Heart left ventricle (tissue), 16 donors: Measurements from ENCODE around the gene PSMG3. TPM values are rescaled to one million over a fixed set of nuclear protein-coding genes. Genes with fewer than 3 reads are reported as not detected.

Experiments
- ATAC-seq, 4 donors: fragments of 200-7000 bp; cut with Tn5 transposase; one replicate each; pipeline ENCODE4 v1.9.1; 2020 to 2022; ENCODE audit warnings: moderate library complexity in 4 of 4, mild to moderate bottlenecking in 3 of 4, moderate number of reproducible peaks in 1 of 4
- DNase-seq, 5 donors: peaks; one replicate each; pipeline ENCODE4 v3.0.0-alpha.2; 2020
- H3K27ac ChIP-seq, 12 donors: fragments of 200-600 bp; sonication (generic) in 4 of 12; one replicate each; pipeline versions ENCODE4 v1.5.0 to v1.8.0; 2016 to 2022; ENCODE audit warnings: mild to moderate bottlenecking in 2 of 12
- H3K27me3 ChIP-seq, 9 donors: fragments of 200-600 bp; sonication (generic) in 2 of 9; one replicate each; pipeline versions ENCODE4 v1.5.1 to v1.8.0; 2016 to 2022; ENCODE audit warnings: mild to moderate bottlenecking in 3 of 9
- H3K36me3 ChIP-seq, 9 donors: fragments of 200-600 bp; sonication (generic) in 2 of 9; one replicate each; pipeline versions ENCODE4 v1.5.0 to v1.8.0; 2018 to 2022; ENCODE audit warnings: mild to moderate bottlenecking in 2 of 9
- H3K4me1 ChIP-seq, 12 donors: fragments of 200-600 bp; sonication (generic) in 4 of 12; one replicate each; pipeline versions ENCODE4 v1.5.0 to v1.8.0; 2016 to 2022; ENCODE audit warnings: mild to moderate bottlenecking in 3 of 12
- H3K4me3 ChIP-seq, 12 donors: fragments of 200-600 bp; sonication (generic) in 4 of 12; one replicate each; pipeline versions ENCODE4 v1.5.0 to v1.8.0; 2017 to 2022; ENCODE audit warnings: mild to moderate bottlenecking in 9 of 12, moderate library complexity in 4 of 12
- H3K9me3 ChIP-seq, 12 donors: fragments of 200-600 bp; sonication (generic) in 4 of 12; one replicate each; pipeline versions ENCODE4 v1.5.0 to v1.8.0; 2016 to 2022; ENCODE audit warnings: mild to moderate bottlenecking in 1 of 12
- POLR2A ChIP-seq, 2 donors: fragments of 450-650 bp; IDR thresholded peaks; one replicate each; pipeline ENCODE4 v1.6.1; 2017; ENCODE audit warnings: antibody characterized with exemption in 2 of 2, mild to moderate bottlenecking in 2 of 2, moderate library complexity in 2 of 2
- WGBS, 4 donors: extraction: QIAGEN DNeasy Blood & Tissue Kit in 2 of 4; methylation state at CpG; one replicate each; pipeline versions ENCODE4 v1.1.5 to v1.1.7; 2013 to 2018; 5-methylcytosine and 5-hydroxymethylcytosine counted together
- intact Hi-C, 10 donors: fragments of 100-400 bp; cut with DNase I; formaldehyde crosslinking; loops; one replicate each; pipeline versions ENCODE4 v1.11.1 to v1.14.2; 2022
- long read RNA-seq, 3 donors: library from polyadenylated mRNA; unstranded; transcript quantifications; one replicate each; pipeline ENCODE4 v2.0.0, GENCODE V29; 2020 to 2021
- polyA plus RNA-seq, 2 donors: library from polyadenylated mRNA; stranded (reverse); fragments of 200-250 nt; gene quantifications; one replicate each; pipeline ENCODE4 v1.2.3, GENCODE V29; 2013
- total RNA-seq, 9 donors: library from RNA; depleted of rRNA in 2 of 9; stranded (reverse); fragments of >200 nt in 2 of 9; fragmentation: NEBNext Ultra II Directional in 3 of 9; extraction: Animal tissue kit (Norgen Biotek cat#: 25700) in 3 of 9; gene quantifications; one replicate each; pipeline versions ENCODE4 v1.1.0 to v1.2.4, GENCODE V29; 2016 to 2023
- TF ChIP-seq, protein P1 (sequence below), 12 donors: fragments of 200-600 bp; sonication (generic) in 4 of 12; IDR thresholded peaks; one replicate each; pipeline versions ENCODE4 v1.5.0 to v1.8.0; 2018 to 2022; ENCODE audit warnings: antibody characterized with exemption in 12 of 12, mild to moderate bottlenecking in 5 of 12
- donor health status: ischemic (EF 13 %, LVEDD 7.1; RV severe dilation, severe dysfunction).
- donor health status: healthy with polysubstance abuse.
- donor health status: DM: no; HTN: yes; CAD: no.
- donor health status: DM: no; HTN: no; CAD: no.
- donor health status: ischemic (EF 25% LVEDD 6.9; RV normal size, moderate dysfunction).
- donor health status: ischemic (EF 25% LVEDD 5.7; RV mildly dilated, moderate dysfunction).
- donor health status: healthy.
- donor health status: DM: yes; HTN: yes; CAD: no.
- donor health status: ischemic (EF 35%, LVEDD 5.7; RV mildly dilated, moderate dysfunction).
- donor health status: nonischemic (EF 11% LVEDD 7.7; RV severe dilation, severe dysfunction).
- donor health status: DM: yes; HTN: yes; CAD: no.
- donor health status: PGD.
- donor health status: ischemic (EF 29% LVEDD 5.4; RV normal size, mild dysfunction).
- donor health status: nonischemic (EF 23%, LVEDD 6.1; RV moderate dilation, normal function).

PSMG3 gene, protein sequence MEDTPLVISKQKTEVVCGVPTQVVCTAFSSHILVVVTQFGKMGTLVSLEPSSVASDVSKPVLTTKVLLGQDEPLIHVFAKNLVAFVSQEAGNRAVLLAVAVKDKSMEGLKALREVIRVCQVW
- 10 to 100 TPM in 8 of 9 donors, 1 to 10 TPM in 1; 7.3 to 27.6 (median 13.3) TPM for total RNA-seq
- 10 to 100 TPM; 34.3 to 36.5 TPM for polyA plus RNA-seq
- long read RNA-seq, donor 1, transcript PSMG3-202 (2 exons, 1,391 nt): major isoform, 8 of 17 reads
- long read RNA-seq, donor 1, partial matches to known transcripts: 0 of 17 reads
- long read RNA-seq, donor 1, other reads (novel, unspliced or antisense): 7 of 17 reads
- long read RNA-seq, donor 2, partial matches to known transcripts: 0 of 7 reads
- long read RNA-seq, donor 2, other reads (novel, unspliced or antisense): 2 of 7 reads
- long read RNA-seq, donor 3, partial matches to known transcripts: 0 of 11 reads
- long read RNA-seq, donor 3, other reads (novel, unspliced or antisense): 3 of 11 reads

DNA sequence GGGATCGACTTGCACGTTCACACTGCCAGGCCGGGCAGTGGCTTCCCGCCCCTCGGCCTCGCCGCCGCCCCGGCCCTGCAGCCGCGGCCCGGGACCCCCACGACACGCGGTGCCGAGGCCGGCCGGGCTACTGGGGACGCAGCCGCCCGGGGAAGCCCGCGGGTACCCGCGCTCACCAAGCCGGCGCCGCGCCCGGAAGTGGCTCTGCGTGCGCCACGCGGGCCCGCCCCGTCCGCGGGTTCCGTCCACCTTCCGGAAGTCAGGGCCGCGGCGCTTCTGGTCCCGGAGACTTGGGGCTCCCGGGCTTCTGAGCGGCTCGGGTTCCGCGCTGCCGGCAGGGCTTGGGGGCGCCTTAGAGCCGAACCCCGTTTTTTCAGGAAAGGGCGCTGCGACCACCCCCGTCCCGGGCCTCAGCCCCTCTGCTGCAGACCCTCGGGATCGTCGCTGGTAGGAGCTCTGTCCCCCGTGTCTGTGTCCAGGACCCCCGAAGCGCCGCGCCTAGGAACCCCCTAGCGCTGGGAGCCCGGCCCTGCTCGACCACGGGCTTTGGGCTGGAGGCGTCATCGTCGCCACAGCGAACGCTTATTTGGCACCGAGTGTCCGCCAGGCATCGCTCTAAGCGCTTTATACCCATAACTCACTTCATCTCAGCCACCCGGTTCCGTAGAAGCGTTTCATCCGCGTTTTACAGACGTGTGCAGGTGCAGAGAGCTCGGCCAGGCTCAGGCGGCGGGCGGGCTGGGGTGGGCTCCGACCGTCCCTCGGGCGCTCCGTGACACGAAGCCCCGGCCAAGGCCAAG lies at the start of gene PSMG3:
Gene PSMG3 (minus strand): TSS at position 200 of the 800 bp plus-strand sequence. CDS start 693 bp downstream, outside the sequence.
- intact Hi-C loops: loop anchor here in 6 of 10 donors (2.0 to 10.0 kb wide), 8 partner anchors 38 to 782 kb away; partner anchors contain the start of genes MAFK (in 2 of the 6), EIF3B (in 1 of the 6) and INTS1 (in 1 of the 6)
- ATAC-seq (peak; percentile 92 to 98 (median 96)), DNase-seq (peak; percentile 92 to 96 (median 93))
- Histone ChIP-seq H3K36me3 (peaks cover 0 to 29% (median 22%) of the 10 kb centered on the region in 9 donors), H3K4me1 (peaks cover 3 to 42% (median 26%) of the 10 kb centered on the region in 12 donors), H3K9me3 (no peaks in the 10 kb centered on the region), H3K27ac (peak within 1 kb of the TSS; percentile 82 to 99 (median 94)), H3K4me3 (peak within 1 kb of the TSS; percentile 49 to 98 (median 81)), H3K27me3 (no peaks in the 10 kb centered on the region)
- WGBS, 4 donors: 0% methylated on average over 41 to 95 of the region's 95 CpGs
- TF ChIP-seq POLR2A (IDR thresholded peaks at IDR 0.05): peak in 1 of 2 donors; percentile 81
- TF ChIP-seq, protein P1, sequence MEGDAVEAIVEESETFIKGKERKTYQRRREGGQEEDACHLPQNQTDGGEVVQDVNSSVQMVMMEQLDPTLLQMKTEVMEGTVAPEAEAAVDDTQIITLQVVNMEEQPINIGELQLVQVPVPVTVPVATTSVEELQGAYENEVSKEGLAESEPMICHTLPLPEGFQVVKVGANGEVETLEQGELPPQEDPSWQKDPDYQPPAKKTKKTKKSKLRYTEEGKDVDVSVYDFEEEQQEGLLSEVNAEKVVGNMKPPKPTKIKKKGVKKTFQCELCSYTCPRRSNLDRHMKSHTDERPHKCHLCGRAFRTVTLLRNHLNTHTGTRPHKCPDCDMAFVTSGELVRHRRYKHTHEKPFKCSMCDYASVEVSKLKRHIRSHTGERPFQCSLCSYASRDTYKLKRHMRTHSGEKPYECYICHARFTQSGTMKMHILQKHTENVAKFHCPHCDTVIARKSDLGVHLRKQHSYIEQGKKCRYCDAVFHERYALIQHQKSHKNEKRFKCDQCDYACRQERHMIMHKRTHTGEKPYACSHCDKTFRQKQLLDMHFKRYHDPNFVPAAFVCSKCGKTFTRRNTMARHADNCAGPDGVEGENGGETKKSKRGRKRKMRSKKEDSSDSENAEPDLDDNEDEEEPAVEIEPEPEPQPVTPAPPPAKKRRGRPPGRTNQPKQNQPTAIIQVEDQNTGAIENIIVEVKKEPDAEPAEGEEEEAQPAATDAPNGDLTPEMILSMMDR (IDR thresholded peaks at IDR 0.05): peak in 8 of 12 donors; percentile 6 to 55 (median 30)

DNA sequence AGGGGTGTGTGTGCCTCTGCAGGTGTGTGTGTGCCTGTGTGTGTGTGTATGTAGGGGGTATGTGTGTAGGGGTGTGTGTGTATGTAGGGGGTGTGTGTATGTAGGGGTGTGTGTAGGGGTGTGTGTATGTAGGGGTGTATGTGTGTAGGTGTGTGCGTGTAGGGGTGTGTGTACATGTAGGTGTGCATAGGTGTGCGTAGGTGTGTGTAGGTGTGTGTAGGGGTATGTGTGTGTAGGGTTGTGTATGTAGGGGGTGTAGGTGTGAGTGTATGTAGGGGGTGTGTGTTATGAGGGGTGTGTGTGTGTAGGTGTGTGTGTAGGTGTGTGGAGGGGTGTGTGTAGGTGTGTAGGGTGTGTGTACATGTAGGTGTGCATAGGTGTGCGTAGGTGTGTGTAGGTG lies 48.6 kb upstream of the PSMG3 start:
- no peak for DNase-seq
- intact Hi-C loops: no loop called here
- TF ChIP-seq POLR2A (IDR thresholded peaks at IDR 0.05): no peak
- TF ChIP-seq, protein P1 (IDR thresholded peaks at IDR 0.05): no peak
- peak in 1 of 4 donors; percentile 37 for ATAC-seq
- no peaks in the 10 kb centered on the region for H3K27me3 ChIP-seq
- 81 to 96% (median 89%) methylated on average over 3 of the region's 3 CpGs for WGBS, 4 donors
- H3K9me3 ChIP-seq: no peaks in the 10 kb centered on the region
- no peaks in the 10 kb centered on the region for H3K4me1 ChIP-seq
- H3K36me3 ChIP-seq: no peaks in the 10 kb centered on the region
- no peak overlapping the region for H3K4me3 ChIP-seq
- no peak overlapping the region for H3K27ac ChIP-seq

DNA sequence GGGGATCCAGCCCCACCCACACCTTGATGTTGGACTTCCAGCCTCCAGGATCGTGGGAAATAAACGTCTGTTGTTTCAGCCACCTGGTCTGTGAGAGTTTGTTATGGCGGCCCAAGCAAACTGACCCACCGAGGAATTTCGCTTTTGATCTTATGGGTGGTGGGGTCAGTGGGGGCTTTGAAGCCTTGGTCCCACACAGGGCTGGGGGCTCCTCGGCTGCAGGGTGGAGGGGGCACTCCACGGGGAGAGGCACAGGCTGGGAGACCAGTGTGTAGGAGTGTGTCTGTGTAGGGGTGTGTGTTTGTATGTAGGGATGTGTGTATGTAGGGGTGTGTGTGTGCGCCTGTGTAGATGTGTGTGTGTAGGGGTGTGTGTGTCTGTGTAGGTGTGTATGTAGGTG lies 48.1 kb upstream of the PSMG3 start:
- no peak overlapping the region for H3K4me3 ChIP-seq
- no peaks in the 10 kb centered on the region for H3K27me3 ChIP-seq
- no peaks in the 10 kb centered on the region for H3K9me3 ChIP-seq
- TF ChIP-seq, protein P1 (IDR thresholded peaks at IDR 0.05): no peak
- TF ChIP-seq POLR2A (IDR thresholded peaks at IDR 0.05): no peak
- ATAC-seq (no peak), DNase-seq (no peak)
- intact Hi-C loops: no loop called here
- no peak overlapping the region for H3K27ac ChIP-seq
- no peaks in the 10 kb centered on the region for H3K4me1 ChIP-seq
- 78 to 88% (median 79%) methylated on average over 8 of the region's 8 CpGs for WGBS, 4 donors
- H3K36me3 ChIP-seq: no peaks in the 10 kb centered on the region

DNA sequence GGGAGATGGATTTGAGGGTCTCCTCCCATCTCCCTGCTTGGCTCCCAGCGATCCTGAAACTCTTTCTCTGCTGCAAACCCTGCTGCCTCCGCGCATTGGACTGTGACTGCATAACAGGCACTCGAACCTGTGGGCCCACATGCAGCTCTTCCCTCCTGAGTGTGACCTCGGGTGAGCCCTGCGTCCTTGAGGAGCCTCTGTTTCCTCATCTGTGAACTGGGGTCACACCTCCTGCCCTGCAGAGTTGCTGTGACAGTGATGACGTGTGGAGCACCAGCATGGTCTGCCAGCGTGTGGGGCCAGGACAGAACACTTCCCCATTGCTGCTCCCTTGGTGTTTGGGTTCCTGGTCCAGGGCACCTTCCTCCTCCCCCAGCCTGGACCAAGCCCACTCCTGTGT lies 46.9 kb upstream of the PSMG3 start:
- no peak for TF ChIP-seq POLR2A (IDR thresholded peaks at IDR 0.05)
- TF ChIP-seq, protein P1 (IDR thresholded peaks at IDR 0.05): no peak
- ATAC-seq (no peak), DNase-seq (no peak)
- Histone ChIP-seq H3K27ac (no peak overlapping the region), H3K27me3 (no peaks in the 10 kb centered on the region), H3K36me3 (no peaks in the 10 kb centered on the region), H3K4me3 (no peak overlapping the region), H3K4me1 (no peaks in the 10 kb centered on the region), H3K9me3 (no peaks in the 10 kb centered on the region)
- WGBS, 4 donors: 85 to 88% (median 86%) methylated on average over 8 of the region's 8 CpGs
- intact Hi-C loops: no loop called here
